SK-N-SH (cell line): ENCODE data around the gene PDS5A.

Source experiments
- CTCF ChIP-seq: fragments of 200-600 bp; sonication (generic); IDR thresholded peaks from 2 replicates; pipeline ENCODE4 v1.6.1; 2017; ENCODE audit warnings: antibody characterized with exemption, mild to moderate bottlenecking, moderate library complexity
- EP300 ChIP-seq, 2 experiments: IDR thresholded peaks; 2 replicates each; pipeline versions ENCODE4 v1.4.0 to v1.6.1; 2012; ENCODE audit warnings: borderline replicate concordance in 1 of 2, low read depth in 1 of 2, low read length in 1 of 2
- EZH2phosphoT487 ChIP-seq: fragments of 200-600 bp; sonication (generic); IDR thresholded peaks from 2 replicates; pipeline ENCODE4 v1.6.1; 2017; ENCODE audit warnings: low read depth, mixed run types, mild to moderate bottlenecking, antibody characterized with exemption, moderate library complexity, borderline replicate concordance
- GATA2 ChIP-seq: sonication (generic); formaldehyde crosslinking; IDR thresholded peaks from 2 replicates; pipeline ENCODE4 v1.5.0; 2020; ENCODE audit warnings: mild to moderate bottlenecking, missing genetic modification reagents
- MEF2A ChIP-seq: IDR thresholded peaks from 2 replicates; pipeline ENCODE4 v1.4.0; 2012; ENCODE audit warnings: low read depth, borderline replicate concordance
- NFIC ChIP-seq: IDR thresholded peaks from 2 replicates; pipeline ENCODE4 v1.4.0; 2012; ENCODE audit warnings: borderline replicate concordance
- TCF12 ChIP-seq: IDR thresholded peaks from 2 replicates; pipeline ENCODE4 v1.4.0; 2012
- USF1 ChIP-seq: IDR thresholded peaks from 2 replicates; pipeline ENCODE4 v1.4.0; 2012; ENCODE audit warnings: low read depth, borderline replicate concordance
- TF ChIP-seq, protein P1 (sequence below): IDR thresholded peaks from 2 replicates; pipeline ENCODE4 v1.6.1; 2012; ENCODE audit warnings: mild to moderate bottlenecking, low read depth, low read length, moderate library complexity

GRCh38 chr4:39792529-39792928 lies 185.2 kb downstream of the PDS5A start:
- TF ChIP-seq USF1 (no peak), NFIC (no peak), MEF2A (no peak), CTCF (no peak), EZH2phosphoT487 (no peak), TCF12 (no peak), EP300 (IDR thresholded peaks at IDR 0.05; ENCODE audit: borderline replicate concordance in 1 of 2, low read depth in 1 of 2, low read length in 1 of 2) (no peak), GATA2 (CRISPR knock-in tag) (no peak)
- TF ChIP-seq, protein P1, sequence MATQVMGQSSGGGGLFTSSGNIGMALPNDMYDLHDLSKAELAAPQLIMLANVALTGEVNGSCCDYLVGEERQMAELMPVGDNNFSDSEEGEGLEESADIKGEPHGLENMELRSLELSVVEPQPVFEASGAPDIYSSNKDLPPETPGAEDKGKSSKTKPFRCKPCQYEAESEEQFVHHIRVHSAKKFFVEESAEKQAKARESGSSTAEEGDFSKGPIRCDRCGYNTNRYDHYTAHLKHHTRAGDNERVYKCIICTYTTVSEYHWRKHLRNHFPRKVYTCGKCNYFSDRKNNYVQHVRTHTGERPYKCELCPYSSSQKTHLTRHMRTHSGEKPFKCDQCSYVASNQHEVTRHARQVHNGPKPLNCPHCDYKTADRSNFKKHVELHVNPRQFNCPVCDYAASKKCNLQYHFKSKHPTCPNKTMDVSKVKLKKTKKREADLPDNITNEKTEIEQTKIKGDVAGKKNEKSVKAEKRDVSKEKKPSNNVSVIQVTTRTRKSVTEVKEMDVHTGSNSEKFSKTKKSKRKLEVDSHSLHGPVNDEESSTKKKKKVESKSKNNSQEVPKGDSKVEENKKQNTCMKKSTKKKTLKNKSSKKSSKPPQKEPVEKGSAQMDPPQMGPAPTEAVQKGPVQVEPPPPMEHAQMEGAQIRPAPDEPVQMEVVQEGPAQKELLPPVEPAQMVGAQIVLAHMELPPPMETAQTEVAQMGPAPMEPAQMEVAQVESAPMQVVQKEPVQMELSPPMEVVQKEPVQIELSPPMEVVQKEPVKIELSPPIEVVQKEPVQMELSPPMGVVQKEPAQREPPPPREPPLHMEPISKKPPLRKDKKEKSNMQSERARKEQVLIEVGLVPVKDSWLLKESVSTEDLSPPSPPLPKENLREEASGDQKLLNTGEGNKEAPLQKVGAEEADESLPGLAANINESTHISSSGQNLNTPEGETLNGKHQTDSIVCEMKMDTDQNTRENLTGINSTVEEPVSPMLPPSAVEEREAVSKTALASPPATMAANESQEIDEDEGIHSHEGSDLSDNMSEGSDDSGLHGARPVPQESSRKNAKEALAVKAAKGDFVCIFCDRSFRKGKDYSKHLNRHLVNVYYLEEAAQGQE, result no peak
